Ovary (tissue), 3 donors: Measurements from ENCODE around the gene SUV39H2.

Experiments
- CTCF ChIP-seq, 3 donors: fragments of 450-650 bp in 2 of 3; fragments of 200-600 bp in 1 of 3; IDR thresholded peaks; one replicate each; pipeline versions ENCODE4 v1.5.1 to v1.8.0; 2016 to 2022; ENCODE audit warnings: antibody characterized with exemption in 3 of 3, mild to moderate bottlenecking in 1 of 3
- EP300 ChIP-seq: sonication (generic); formaldehyde crosslinking; IDR thresholded peaks from one replicate; pipeline ENCODE4 v1.6.1; 2017; ENCODE audit warnings: antibody characterized with exemption
- POLR2A ChIP-seq: fragments of 450-650 bp; IDR thresholded peaks from one replicate; pipeline ENCODE4 v1.6.1; 2017; ENCODE audit warnings: antibody characterized with exemption, mild to moderate bottlenecking, moderate library complexity
- donor health status: DM: no; HTN: no; CAD: no.

- TF ChIP-seq CTCF (IDR thresholded peaks at IDR 0.05) (no peak), EP300 (no peak), POLR2A (no peak)
These were observed 5.4 kb downstream of the SUV39H2 start for GRCh38 chr10:14884082-14884481.
